Tibial nerve (tissue), 4 donors: ENCODE measurements around the gene GRB10. TPM values are rescaled to one million over a fixed set of nuclear protein-coding genes. Genes with fewer than 3 reads are reported as not detected.

Source experiments
- DNase-seq, 2 donors: peaks; one replicate each; pipeline ENCODE4 v3.0.0-alpha.2; 2019; ENCODE audit warnings: low spot score in 2 of 2
- H3K27ac ChIP-seq, 4 donors: fragments of 200-600 bp; sonication (generic) in 3 of 4; one replicate each; pipeline ENCODE4 v1.5.1; 2017 to 2019; ENCODE audit warnings: mild to moderate bottlenecking in 1 of 4
- H3K27me3 ChIP-seq, 2 donors: fragments of 200-600 bp; sonication (generic) in 1 of 2; one replicate each; pipeline versions ENCODE4 v1.5.1 to v1.6.0; 2017 to 2019
- H3K36me3 ChIP-seq, 3 donors: fragments of 200-600 bp; sonication (generic); one replicate each; pipeline ENCODE4 v1.5.1; 2018 to 2019
- H3K4me1 ChIP-seq, 4 donors: fragments of 200-600 bp; sonication (generic) in 3 of 4; one replicate each; pipeline ENCODE4 v1.5.1; 2017 to 2019
- H3K4me3 ChIP-seq, 4 donors: fragments of 200-600 bp; sonication (generic) in 3 of 4; one replicate each; pipeline ENCODE4 v1.5.1; 2017 to 2019; ENCODE audit warnings: mild to moderate bottlenecking in 1 of 4, moderate library complexity in 1 of 4
- H3K9me3 ChIP-seq, 4 donors: fragments of 200-600 bp; sonication (generic) in 3 of 4; one replicate each; pipeline ENCODE4 v1.5.1; 2017 to 2019
- EP300 ChIP-seq, 2 donors: sonication (generic); formaldehyde crosslinking; IDR thresholded peaks; one replicate each; pipeline ENCODE4 v1.6.1; 2017; ENCODE audit warnings: antibody characterized with exemption in 2 of 2, mild to moderate bottlenecking in 1 of 2
- POLR2A ChIP-seq, 2 donors: fragments of 450-650 bp; IDR thresholded peaks; one replicate each; pipeline ENCODE4 v1.6.1; 2017; ENCODE audit warnings: antibody characterized with exemption in 2 of 2, mild to moderate bottlenecking in 2 of 2, moderate library complexity in 2 of 2
- WGBS, 2 donors: methylation state at CpG; one replicate each; pipeline ENCODE4 v1.1.5; 2018; 5-methylcytosine and 5-hydroxymethylcytosine counted together
- total RNA-seq, 4 donors: library from RNA; depleted of rRNA; stranded (reverse); fragments of >200 nt; gene quantifications; one replicate each; pipeline ENCODE4 v1.1.0, GENCODE V29; 2016
- TF ChIP-seq, protein P1 (sequence below), 5 experiments: fragments of 200-600 bp in 3 of 5; fragments of 450-650 bp in 2 of 5; sonication (generic) in 3 of 5; IDR thresholded peaks; one replicate each; pipeline ENCODE4 v1.5.1; 2016 to 2019; ENCODE audit warnings: antibody characterized with exemption in 5 of 5, mild to moderate bottlenecking in 3 of 5, moderate library complexity in 2 of 5

GRB10 gene
- total RNA-seq, 4 donors from 2014 or later: 34.1 to 73.9 (median 56.0) TPM

DNA sequence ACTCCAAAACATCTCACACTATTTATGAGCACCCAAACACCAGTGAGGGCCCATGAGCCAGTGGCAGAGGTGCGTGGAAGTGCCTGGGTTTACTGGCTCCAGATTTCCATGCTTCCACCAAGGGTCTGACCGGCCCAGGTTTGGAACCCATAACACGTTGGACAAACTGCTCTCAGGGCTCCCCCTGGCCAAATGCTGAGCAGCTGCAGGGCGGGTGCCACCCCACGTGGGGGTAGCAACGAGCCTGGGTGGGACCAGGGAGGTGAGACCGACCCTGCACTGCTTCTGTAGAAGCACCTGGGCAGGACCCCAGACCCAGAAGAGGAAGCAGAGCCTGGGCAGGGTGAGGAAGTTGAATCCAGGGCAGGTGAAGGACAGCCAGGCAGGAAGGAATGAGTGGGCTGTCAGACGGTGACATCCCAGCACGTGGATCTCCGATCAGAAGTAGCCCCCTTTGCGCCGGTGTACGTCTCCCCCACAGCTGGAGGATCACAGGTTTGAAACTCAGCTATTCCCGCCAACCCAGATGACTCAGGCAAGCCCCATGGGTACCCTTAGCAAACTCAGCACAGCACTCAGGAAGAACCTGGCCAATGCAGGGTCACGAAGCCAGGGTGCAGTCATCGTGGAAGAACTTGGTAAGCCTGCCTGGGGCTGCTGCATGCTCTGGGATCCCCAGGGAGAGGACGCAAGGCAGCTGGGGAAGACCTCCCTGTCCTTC is 117.1 kb downstream of the GRB10 start:
- 78 to 84% methylated on average over 16 to 17 of the region's 17 CpGs for WGBS, 2 donors
- Histone ChIP-seq H3K4me3 (no peak overlapping the region), H3K36me3 (peaks cover 0 to 31% (median 0%) of the 10 kb centered on the region in 3 donors), H3K27me3 (no peaks in the 10 kb centered on the region), H3K27ac (no peak overlapping the region), H3K4me1 (peaks cover 0 to 36% (median 5%) of the 10 kb centered on the region in 4 donors), H3K9me3 (no peaks in the 10 kb centered on the region)
- TF ChIP-seq POLR2A (IDR thresholded peaks at IDR 0.05): no peak
- TF ChIP-seq, protein P1, sequence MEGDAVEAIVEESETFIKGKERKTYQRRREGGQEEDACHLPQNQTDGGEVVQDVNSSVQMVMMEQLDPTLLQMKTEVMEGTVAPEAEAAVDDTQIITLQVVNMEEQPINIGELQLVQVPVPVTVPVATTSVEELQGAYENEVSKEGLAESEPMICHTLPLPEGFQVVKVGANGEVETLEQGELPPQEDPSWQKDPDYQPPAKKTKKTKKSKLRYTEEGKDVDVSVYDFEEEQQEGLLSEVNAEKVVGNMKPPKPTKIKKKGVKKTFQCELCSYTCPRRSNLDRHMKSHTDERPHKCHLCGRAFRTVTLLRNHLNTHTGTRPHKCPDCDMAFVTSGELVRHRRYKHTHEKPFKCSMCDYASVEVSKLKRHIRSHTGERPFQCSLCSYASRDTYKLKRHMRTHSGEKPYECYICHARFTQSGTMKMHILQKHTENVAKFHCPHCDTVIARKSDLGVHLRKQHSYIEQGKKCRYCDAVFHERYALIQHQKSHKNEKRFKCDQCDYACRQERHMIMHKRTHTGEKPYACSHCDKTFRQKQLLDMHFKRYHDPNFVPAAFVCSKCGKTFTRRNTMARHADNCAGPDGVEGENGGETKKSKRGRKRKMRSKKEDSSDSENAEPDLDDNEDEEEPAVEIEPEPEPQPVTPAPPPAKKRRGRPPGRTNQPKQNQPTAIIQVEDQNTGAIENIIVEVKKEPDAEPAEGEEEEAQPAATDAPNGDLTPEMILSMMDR (IDR thresholded peaks at IDR 0.05): no peak
- TF ChIP-seq EP300 (IDR thresholded peaks at IDR 0.05): no peak
- DNase-seq: no peak

GRCh38 chr7:50664937-50665336 is 117.8 kb downstream of the GRB10 start:
- DNase-seq: no peak
- WGBS, 2 donors: 77 to 89% methylated on average over 4 of the region's 4 CpGs
- TF ChIP-seq, protein P1 (IDR thresholded peaks at IDR 0.05): no peak
- TF ChIP-seq EP300 (IDR thresholded peaks at IDR 0.05) (no peak), POLR2A (IDR thresholded peaks at IDR 0.05) (no peak)
- H3K4me1 ChIP-seq: peaks cover 0 to 36% (median 5%) of the 10 kb centered on the region in 4 donors
- H3K27ac ChIP-seq: no peak overlapping the region
- no peaks in the 10 kb centered on the region for H3K9me3 ChIP-seq
- peaks cover 0 to 33% (median 0%) of the 10 kb centered on the region in 3 donors for H3K36me3 ChIP-seq
- H3K27me3 ChIP-seq: no peaks in the 10 kb centered on the region
- no peak overlapping the region for H3K4me3 ChIP-seq

- Histone ChIP-seq H3K4me1 (peaks cover 0 to 36% (median 5%) of the 10 kb centered on the region in 4 donors), H3K36me3 (peaks cover 0 to 31% (median 0%) of the 10 kb centered on the region in 3 donors), H3K9me3 (no peaks in the 10 kb centered on the region), H3K27ac (no peak overlapping the region), H3K4me3 (no peak overlapping the region), H3K27me3 (no peaks in the 10 kb centered on the region)
- WGBS, 2 donors: 78 to 79% methylated on average over 4 to 9 of the region's 9 CpGs
- DNase-seq: no peak
- TF ChIP-seq EP300 (IDR thresholded peaks at IDR 0.05): no peak
- TF ChIP-seq, protein P1 (IDR thresholded peaks at IDR 0.05): no peak
- no peak for TF ChIP-seq POLR2A (IDR thresholded peaks at IDR 0.05)
These were observed 118.2 kb downstream of the GRB10 start for GRCh38 chr7:50664461-50664922.

DNA sequence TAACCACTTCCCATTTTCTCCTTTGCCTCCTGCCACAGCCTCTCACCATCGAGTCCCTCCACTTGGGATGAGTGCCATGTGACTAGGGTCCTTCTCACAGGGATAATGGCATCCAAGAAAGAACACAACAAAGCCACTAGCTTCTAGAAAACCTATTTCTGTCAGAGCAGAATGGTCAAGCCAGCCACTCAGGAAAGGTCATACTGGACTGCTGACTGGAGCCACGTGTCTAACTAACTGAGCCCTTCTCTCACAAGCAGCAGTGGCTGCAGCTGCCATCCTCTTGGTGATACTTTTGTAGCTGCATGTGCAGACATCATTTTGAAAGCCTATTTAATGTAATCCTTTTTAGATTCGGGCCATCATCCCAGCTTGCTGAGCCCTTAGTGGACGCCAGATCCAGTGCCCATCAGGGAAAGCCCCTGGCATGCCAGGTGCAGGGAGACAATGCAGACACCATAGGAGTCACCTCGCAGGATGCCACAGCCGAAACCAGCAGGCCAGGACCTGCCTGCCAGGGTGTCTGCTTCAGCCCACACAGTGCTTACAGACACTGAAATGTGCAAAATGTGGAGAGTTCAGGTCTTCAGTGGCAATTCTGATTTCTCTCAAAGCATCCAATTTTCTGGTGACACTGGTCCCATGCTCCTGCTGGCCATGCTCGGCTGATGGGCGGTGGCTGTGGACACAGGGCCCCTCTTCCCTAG is 119.1 kb downstream of the GRB10 start:
- 81 to 92% methylated on average over 8 of the region's 8 CpGs for WGBS, 2 donors
- Histone ChIP-seq H3K36me3 (peaks cover 0 to 29% (median 0%) of the 10 kb centered on the region in 3 donors), H3K27ac (no peak overlapping the region), H3K9me3 (no peaks in the 10 kb centered on the region), H3K4me1 (peaks cover 0 to 37% (median 5%) of the 10 kb centered on the region in 4 donors), H3K27me3 (no peaks in the 10 kb centered on the region), H3K4me3 (no peak overlapping the region)
- TF ChIP-seq, protein P1 (IDR thresholded peaks at IDR 0.05): no peak
- no peak for TF ChIP-seq POLR2A (IDR thresholded peaks at IDR 0.05)
- no peak for TF ChIP-seq EP300 (IDR thresholded peaks at IDR 0.05)
- DNase-seq: no peak

- no peaks in the 10 kb centered on the region for H3K9me3 ChIP-seq
- H3K27me3 ChIP-seq: no peaks in the 10 kb centered on the region
- DNase-seq: no peak
- H3K27ac ChIP-seq: no peak overlapping the region
- H3K4me1 ChIP-seq: peaks cover 0 to 37% (median 10%) of the 10 kb centered on the region in 4 donors
- TF ChIP-seq EP300 (IDR thresholded peaks at IDR 0.05) (no peak), POLR2A (IDR thresholded peaks at IDR 0.05) (no peak)
- TF ChIP-seq, protein P1 (IDR thresholded peaks at IDR 0.05): no peak
- WGBS, 2 donors: 93 to 96% methylated on average over 2 of the region's 2 CpGs
- no peak overlapping the region for H3K4me3 ChIP-seq
- peaks cover 0 to 29% (median 0%) of the 10 kb centered on the region in 3 donors for H3K36me3 ChIP-seq
These were observed 119.7 kb downstream of the GRB10 start for GRCh38 chr7:50662996-50663395.
